ENCODE data around the gene CD99.

The CD99 gene

DNA sequence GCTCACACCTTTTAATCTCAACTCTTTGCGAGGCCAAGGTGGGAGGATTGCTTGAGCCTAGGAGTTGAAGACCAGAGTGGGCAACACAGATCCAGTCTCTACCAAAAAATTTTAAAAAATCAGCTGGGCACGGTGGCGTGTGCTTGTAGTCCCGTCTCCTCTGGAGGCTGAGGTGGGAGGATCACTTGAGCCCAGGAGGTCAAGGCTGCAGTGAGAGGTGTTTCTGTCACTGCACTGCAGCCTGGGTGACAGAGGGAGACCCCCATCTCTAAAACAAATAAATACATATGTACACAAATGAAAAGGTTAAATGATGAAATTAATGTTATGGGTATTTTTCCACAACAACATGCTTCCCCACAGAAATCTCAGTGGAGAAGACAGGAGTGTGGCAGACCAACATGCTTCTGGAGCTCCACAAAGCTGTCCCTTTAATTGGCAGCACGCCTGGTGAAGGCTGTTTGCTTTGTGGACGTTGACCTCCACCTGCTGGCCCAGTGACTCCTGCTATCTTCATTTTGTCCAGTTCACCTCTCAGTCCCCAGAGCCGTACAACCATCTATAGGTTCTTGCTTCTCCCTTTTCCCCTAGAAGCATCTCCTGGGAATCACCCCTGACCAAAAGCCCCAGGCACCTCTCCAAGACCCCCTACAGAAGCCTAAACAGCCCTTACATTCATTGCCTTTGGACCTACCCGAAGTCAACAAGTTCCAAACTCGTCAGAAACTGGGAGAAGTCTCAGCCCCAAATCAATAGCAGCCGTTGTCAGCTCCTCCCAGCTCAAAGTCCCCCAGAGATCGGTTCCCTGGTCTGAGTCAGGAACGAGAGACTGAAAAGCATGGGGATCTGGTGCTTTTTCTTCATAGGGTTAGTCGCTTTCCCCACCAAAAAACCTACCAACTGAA is 36.4 kb upstream of the CD99 start:
- H3K36me3 ChIP-seq (replicated peaks; ENCODE audit: insufficient read depth, low read length): no peaks in the 10 kb centered on the region
- H3K4me3 ChIP-seq (ENCODE audit: low read length): no peak overlapping the region
- H3F3A ChIP-seq (ENCODE audit: insufficient read depth, low read length): no peaks in the 10 kb centered on the region
- H3K9ac ChIP-seq (ENCODE audit: low read length): no peak overlapping the region
- H3K27ac ChIP-seq (ENCODE audit: low read length): no peak overlapping the region
- H3K27me3 ChIP-seq (replicated peaks; ENCODE audit: insufficient read depth, low read length): no peaks in the 10 kb centered on the region
- H4K20me1 ChIP-seq (ENCODE audit: insufficient read depth, low read length): no peaks in the 10 kb centered on the region
- no peak overlapping the region for H2AFZ ChIP-seq (ENCODE audit: low read length)
- no peak overlapping the region for H3K4me2 ChIP-seq (ENCODE audit: low read depth, low read length)
- no peak for DNase-seq
- TF ChIP-seq EZH2phosphoT487 (IDR thresholded peaks at IDR 0.05; ENCODE audit: low read length): no peak
- TF ChIP-seq EZH2 (optimal IDR thresholded peaks at IDR 0.05; ENCODE audit: low read depth, low read length): no peak
- TF ChIP-seq CTCF (IDR thresholded peaks at IDR 0.05; ENCODE audit: low read length): no peak
- no peaks in the 10 kb centered on the region for H3K9me2 ChIP-seq (replicated peaks; ENCODE audit: insufficient read depth, low read length)
- H3K9me3 ChIP-seq (replicated peaks; ENCODE audit: insufficient read depth, low read length): no peaks in the 10 kb centered on the region
- H3K4me1 ChIP-seq (ENCODE audit: low read length): no peaks in the 10 kb centered on the region
- H3K79me2 ChIP-seq (ENCODE audit: low read length): no peaks in the 10 kb centered on the region

- DNase-seq: no peak
- no peak overlapping the region for H2AFZ ChIP-seq (ENCODE audit: low read length)
Measured at GRCh38 chrX:2656257-2656836, 34.7 kb upstream of the CD99 start.

DNA sequence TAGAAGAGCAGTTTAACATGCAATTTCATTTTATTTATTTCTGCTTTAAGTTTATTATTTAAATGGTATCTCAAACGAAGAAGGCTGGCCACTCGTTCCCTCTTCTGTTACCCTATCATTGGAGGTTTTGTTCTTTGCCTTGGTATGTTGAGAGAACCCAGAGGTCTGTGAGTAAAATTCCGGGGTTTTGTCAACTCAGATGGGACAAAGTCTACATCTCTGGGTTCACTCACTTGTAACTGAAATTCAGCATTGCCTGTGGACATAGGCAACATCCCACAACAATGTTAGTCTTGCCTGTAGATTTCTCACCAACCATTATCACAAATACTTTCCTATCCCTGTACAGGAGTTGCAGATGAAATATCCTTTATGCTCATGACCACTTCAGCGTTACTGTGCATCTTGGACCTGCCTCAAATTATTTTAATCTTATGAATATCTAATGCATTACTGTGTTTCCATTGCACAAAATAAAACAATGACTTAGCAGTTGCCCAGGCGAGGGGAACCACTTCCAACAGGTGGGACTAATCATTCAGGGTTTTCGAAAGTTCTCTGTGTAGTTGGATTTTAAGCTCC is 33.5 kb upstream of the CD99 start:
- no peak for DNase-seq
- H2AFZ ChIP-seq (ENCODE audit: low read length): no peak overlapping the region
- H3K36me3 ChIP-seq (replicated peaks; ENCODE audit: insufficient read depth, low read length): no peaks in the 10 kb centered on the region
- H3K79me2 ChIP-seq (ENCODE audit: low read length): no peaks in the 10 kb centered on the region
- H3K4me1 ChIP-seq (ENCODE audit: low read length): no peaks in the 10 kb centered on the region
- H3F3A ChIP-seq (ENCODE audit: insufficient read depth, low read length): no peaks in the 10 kb centered on the region
- H3K9ac ChIP-seq (ENCODE audit: low read length): no peak overlapping the region
- no peak for TF ChIP-seq EZH2phosphoT487 (IDR thresholded peaks at IDR 0.05; ENCODE audit: low read length)
- no peak for TF ChIP-seq EZH2 (optimal IDR thresholded peaks at IDR 0.05; ENCODE audit: low read depth, low read length)
- TF ChIP-seq CTCF (IDR thresholded peaks at IDR 0.05; ENCODE audit: low read length): no peak
- no peak overlapping the region for H3K4me2 ChIP-seq (ENCODE audit: low read depth, low read length)
- H3K9me2 ChIP-seq (replicated peaks; ENCODE audit: insufficient read depth, low read length): no peaks in the 10 kb centered on the region
- no peaks in the 10 kb centered on the region for H4K20me1 ChIP-seq (ENCODE audit: insufficient read depth, low read length)
- H3K27me3 ChIP-seq (replicated peaks; ENCODE audit: insufficient read depth, low read length): no peaks in the 10 kb centered on the region
- no peak overlapping the region for H3K27ac ChIP-seq (ENCODE audit: low read length)
- no peak overlapping the region for H3K4me3 ChIP-seq (ENCODE audit: low read length)
- H3K9me3 ChIP-seq (replicated peaks; ENCODE audit: insufficient read depth, low read length): no peaks in the 10 kb centered on the region

More at GRCh38 chrX:2656257-2656836, 34.7 kb upstream of the CD99 start:
- no peaks in the 10 kb centered on the region for H3K9me2 ChIP-seq (replicated peaks; ENCODE audit: insufficient read depth, low read length)
- no peaks in the 10 kb centered on the region for H3K36me3 ChIP-seq (replicated peaks; ENCODE audit: insufficient read depth, low read length)
- H3K4me2 ChIP-seq (ENCODE audit: low read depth, low read length): no peak overlapping the region
- H4K20me1 ChIP-seq (ENCODE audit: insufficient read depth, low read length): no peaks in the 10 kb centered on the region
- no peak overlapping the region for H3K4me3 ChIP-seq (ENCODE audit: low read length)
- no peaks in the 10 kb centered on the region for H3K79me2 ChIP-seq (ENCODE audit: low read length)
- no peaks in the 10 kb centered on the region for H3K4me1 ChIP-seq (ENCODE audit: low read length)
- no peak overlapping the region for H3K9ac ChIP-seq (ENCODE audit: low read length)
- H3K27me3 ChIP-seq (replicated peaks; ENCODE audit: insufficient read depth, low read length): no peaks in the 10 kb centered on the region
- H3K9me3 ChIP-seq (replicated peaks; ENCODE audit: insufficient read depth, low read length): no peaks in the 10 kb centered on the region
- TF ChIP-seq CTCF (IDR thresholded peaks at IDR 0.05; ENCODE audit: low read length) (no peak), EZH2phosphoT487 (IDR thresholded peaks at IDR 0.05; ENCODE audit: low read length) (no peak), EZH2 (optimal IDR thresholded peaks at IDR 0.05; ENCODE audit: low read depth, low read length) (no peak)
- H3K27ac ChIP-seq (ENCODE audit: low read length): no peak overlapping the region
- no peaks in the 10 kb centered on the region for H3F3A ChIP-seq (ENCODE audit: insufficient read depth, low read length)

Measured in MM.1S (cell line).